Mucosa of gallbladder (tissue), 1 donor: ENCODE measurements around the gene MATN4. TPM values are rescaled to one million over a fixed set of nuclear protein-coding genes. Genes with fewer than 3 reads are reported as not detected.
A peak's percentile ranks its signal among the peaks of the same experiment; 100 is the strongest.
"Not testable (repeated sequence)": the region's sequence is repeated elsewhere in the genome, so short reads cannot be mapped to it uniquely, and the experiment has no call there.

Experiments used
- DNase-seq: peaks from one replicate; pipeline ENCODE4 v3.0.0-alpha.2; 2020; ENCODE audit warnings: low spot score
- total RNA-seq: library from RNA; stranded (reverse); gene quantifications from one replicate; pipeline ENCODE4 v1.2.1, GENCODE V29; 2021
- donor health status: DM: no; HTN: no; CAD: no.

The MATN4 gene, protein sequence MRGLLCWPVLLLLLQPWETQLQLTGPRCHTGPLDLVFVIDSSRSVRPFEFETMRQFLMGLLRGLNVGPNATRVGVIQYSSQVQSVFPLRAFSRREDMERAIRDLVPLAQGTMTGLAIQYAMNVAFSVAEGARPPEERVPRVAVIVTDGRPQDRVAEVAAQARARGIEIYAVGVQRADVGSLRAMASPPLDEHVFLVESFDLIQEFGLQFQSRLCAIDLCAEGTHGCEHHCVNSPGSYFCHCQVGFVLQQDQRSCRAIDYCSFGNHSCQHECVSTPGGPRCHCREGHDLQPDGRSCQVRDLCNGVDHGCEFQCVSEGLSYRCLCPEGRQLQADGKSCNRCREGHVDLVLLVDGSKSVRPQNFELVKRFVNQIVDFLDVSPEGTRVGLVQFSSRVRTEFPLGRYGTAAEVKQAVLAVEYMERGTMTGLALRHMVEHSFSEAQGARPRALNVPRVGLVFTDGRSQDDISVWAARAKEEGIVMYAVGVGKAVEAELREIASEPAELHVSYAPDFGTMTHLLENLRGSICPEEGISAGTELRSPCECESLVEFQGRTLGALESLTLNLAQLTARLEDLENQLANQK
- total RNA-seq = 0.09 TPM

DNA sequence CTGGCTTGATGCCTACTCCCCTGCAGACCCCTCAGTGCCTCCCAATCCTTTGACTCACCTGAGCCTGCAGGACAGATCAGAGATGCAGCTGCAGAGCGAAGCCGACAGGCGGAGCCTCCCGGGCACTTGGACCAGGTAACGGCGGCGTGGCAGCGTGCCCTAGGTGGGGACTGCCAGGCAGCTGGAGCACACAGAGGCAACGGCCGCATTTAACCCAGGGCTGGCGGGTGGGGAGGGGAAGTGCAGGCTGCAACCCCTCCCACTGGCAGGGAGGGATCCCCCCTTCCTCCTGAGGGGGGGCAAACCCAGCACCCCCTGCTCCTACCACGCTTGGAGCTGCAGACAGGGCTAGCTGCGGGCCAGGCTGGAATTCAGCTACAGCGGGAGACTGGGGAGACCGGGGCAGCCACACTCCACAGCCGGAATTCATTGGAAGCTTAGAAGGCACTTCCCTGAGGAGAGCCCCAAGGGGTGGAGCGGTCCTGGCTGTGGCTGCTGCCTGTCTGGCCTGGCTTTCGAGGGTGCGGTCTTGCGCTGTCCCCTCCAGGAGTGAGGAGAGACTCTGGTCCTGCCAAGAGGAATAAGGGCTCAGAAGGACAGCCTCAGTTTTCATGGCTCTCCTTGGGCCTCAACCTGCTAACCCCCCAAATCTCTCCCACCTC lies at the start of gene MATN4:
MATN4 (minus strand) TSS at position 183 of the 662 bp plus-strand sequence. CDS start 2,717 bp downstream, outside the sequence.
- DNase-seq = no peak

DNA sequence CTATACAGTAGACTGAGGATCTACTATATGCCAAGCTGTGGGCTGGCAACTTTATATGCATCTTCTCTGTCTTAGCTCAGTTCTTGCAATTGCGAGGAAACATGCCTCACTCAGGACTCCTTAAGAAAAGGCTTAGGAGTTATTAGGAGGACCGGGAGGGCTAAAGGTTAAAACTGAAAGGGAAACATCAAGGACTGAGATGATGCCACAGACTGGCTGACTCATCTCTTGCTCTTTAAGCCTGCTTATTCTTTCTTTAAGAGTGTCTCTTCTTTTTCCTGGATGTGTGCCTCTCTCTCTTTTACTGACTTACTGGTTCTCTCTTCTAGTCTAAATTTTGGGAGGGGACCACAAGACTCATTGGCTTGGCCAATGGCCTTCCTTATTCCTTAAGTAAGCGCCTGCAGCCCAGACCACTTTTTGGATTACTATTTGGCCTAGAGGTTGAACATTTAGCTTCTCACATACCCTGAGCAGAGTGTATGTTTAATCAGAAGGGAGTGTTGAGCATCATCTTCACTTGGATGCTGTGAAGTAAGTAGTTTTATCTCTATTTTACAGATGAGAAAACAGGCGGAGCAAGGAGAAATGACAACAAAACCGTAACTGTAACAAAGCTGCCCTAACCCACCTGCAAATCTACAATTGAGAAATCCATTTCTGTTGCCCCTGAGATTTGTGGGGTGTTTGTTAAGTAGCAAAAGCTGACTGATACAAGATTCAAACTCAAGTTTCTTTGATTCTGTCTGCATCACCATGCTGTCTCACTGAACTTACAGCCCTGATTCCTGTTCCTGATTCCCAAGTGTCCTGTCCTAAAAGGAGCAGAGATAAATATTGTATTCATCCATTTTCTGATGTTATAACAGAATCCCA lies 47.3 kb upstream of the MATN4 start:
- no peak for DNase-seq

DNA sequence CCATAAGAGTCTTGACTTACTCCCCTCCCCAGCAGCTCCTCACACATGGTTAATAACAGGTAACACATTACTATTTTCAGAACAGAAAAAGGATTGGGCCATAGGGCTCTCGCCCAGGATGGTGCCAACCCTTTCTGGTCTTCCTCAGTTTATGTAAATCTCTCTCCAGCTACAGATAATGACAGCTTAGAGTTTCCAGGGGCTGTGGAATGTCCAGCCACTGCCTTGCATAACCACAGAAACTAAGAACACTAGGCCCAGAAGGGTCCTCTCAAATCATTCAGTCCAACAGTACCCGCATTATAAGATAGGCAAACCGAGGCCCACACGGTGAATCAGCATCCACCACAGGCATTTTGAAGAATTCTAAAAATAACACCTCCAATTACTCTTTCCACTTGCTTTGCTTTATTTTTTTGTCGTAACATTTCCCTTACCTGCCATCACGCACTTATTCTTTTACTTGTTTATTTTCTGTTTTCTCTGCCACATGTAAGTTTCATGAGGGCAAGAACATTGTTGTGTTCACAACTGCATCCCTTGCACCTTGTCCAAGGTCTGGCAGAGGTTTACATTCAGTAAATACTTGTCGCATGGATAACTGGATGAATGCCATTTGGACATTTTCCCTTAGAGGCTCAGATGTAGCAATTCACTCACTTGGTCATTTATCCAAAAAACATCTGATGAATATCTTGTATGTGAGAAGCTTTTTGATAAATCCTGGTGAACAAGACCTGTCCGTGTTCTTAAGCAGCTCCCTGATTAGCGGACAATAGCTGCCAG lies 46.5 kb upstream of the MATN4 start:
- DNase-seq = no peak

DNA sequence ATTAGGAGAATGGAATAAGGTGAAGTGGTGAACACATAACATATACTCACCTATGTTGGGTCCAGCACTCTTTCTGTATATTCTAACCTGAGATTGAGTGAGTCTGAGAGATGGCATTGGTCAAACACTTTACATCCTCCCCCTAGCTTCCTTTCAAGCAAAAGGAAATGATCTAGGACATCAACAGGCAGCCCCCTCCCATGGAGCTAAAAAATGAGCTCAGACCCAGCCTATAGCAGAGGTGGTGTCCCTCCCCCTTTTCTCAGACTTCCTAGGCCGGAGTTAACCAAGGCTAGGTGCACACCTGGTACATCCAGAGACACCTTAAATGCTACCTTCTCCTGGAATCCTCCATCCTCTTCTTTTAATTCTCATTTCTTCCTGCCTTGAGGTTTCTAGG lies 45.6 kb upstream of the MATN4 start:
- no peak for DNase-seq

DNA sequence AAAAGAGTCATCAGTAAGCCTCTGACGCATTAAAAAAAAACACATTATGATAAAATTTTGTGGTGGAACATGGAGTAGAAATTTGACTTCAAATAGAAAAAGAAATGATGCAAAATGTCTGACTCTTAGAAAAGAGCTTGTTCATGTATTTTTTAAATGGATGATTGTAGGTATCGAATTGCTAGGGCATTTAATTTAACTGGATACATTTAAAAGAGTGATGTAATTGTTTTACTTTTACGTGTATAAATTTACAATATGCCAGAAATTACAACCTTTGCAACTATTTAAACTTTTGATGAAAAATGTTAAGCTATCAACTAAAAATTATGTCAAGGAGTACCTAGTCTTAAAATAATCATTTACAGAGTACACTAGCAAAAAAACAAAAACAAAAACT lies 44.6 kb upstream of the MATN4 start:
- DNase-seq = no peak

DNA sequence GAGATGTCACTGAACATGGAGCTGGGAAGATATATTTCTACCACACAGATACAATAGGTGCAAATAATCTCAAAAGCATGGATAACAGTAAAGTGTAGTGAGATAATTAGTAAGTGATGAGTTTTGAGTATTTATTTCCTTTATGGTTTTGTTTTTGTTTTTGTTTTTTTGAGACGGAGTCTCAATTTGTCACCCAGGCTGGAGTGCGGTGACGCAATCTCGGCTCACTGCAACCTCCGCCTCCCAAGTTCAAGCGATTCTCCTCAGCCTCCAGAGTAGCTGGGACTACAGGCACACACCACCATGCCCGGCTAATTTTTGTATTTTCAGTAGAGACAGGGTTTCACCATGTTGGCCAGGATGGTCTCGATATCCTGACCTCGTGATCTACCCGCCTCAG lies 42.7 kb upstream of the MATN4 start:
- DNase-seq = not testable (repeated sequence)

DNA sequence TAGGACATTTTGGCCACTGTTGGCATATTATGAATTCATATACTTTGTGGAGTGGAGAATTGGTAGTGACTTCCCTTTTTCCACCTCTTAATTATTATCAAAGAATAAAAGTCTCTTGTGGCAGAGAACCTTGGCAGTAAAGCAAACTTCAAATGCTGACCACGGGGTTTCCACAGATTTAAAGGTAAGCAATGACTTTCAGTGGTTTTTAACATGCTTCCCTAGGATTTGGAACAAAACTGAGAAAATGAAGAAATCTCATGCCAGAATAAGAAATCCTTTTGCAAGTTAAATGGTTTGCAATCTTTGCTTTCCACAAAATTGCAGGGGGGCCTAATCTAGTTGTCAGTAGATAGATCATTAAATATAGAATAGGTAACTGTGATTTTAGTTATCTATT lies 42.1 kb upstream of the MATN4 start:
- DNase-seq = no peak

DNA sequence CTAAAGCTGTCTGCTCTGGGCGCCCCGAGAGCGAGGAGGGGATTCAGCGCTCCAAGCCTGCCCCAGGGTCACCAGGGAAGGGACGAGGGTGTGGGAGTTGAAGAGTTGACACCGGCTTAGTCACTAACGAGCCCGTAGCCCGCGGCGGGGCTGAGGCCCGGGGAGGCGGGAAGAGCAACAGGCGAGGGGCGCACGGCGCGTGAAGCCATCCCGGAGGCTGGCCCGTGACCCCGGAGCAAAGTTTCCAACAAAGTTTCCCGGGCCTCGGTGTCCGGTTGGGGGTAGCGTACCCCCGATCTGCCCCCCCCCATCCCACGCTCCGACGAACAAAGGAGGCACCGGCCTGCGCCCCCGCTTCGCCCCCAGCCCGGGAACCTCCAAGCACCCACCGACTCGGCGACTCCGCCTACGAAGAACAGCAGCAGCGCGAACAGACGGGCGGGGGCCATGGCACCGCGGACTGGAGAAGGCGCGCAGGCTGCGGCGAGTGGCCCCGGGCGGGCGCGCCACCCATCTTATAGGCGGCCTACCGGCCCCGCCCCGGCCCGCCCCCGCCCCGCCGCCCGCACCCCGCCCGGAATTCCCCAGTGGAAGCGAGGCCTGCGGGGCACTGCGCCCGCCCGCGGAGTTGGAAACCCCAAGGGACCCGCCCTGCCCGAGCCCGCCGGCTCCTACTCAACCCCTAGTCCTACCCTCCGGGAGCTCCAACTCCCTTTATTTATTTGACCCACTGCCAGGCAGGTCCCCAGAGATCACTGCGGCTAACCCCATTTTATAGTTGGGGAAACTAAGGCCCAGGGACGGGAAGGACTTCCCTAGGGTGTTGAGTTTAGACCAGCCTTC lies 40.1 kb upstream of the MATN4 start, which contains the start of gene SDC4:
SDC4 (minus strand) TSS at position 489 of the 843 bp plus-strand sequence; CDS start at position 449, 40 bp downstream.
- DNase-seq = peak; percentile 52

DNA sequence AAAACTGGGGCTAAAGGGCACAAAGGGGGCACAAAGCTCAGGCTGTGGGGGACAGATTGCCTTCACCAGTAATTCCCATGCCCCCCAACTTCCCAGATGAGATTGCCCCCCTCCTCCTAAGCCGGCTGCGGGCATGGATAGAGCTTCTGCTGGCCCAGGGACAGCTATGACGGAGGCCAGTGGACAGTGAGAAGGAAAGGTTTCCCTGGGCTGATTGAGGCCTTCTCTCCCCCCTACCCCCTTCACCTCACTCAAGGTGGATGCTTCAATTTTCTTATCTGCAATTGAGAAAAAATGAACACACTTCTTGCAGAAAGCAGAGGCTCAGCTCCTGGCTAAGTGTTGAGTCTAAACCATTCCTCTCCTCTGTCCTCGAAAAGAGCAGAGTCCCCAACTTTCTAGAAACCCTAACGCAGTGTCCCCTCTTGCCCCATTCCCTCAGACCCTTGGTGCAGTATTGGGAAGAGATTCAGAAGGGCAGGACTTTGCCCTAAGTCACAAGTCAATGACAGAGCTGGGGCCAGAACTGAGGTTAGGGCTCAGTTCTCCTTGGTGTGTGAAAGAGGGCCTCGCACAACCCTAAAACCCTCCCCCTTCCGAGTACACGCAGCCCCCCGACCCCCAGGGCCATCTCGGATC lies 39.3 kb upstream of the MATN4 start:
- no peak for DNase-seq

DNA sequence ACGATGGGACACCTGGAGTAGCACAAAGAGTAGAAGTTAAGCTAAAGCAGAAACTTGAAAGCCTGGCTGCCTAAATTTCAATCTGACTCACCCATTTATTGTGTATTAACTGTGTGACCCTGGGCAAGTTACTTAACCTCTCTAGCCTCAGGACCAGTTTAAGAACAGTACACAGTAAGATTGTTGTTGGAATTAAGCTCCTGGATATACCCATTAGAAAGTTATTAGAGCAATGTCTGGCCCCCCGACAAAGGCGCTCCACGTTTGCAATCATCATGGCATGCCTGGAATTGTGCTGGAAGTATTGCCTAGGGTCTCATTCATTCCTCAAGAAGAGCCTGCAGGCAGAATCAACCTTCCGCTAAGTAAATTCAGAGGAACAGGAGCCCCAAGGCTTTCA lies 38.8 kb upstream of the MATN4 start:
- DNase-seq = no peak

DNA sequence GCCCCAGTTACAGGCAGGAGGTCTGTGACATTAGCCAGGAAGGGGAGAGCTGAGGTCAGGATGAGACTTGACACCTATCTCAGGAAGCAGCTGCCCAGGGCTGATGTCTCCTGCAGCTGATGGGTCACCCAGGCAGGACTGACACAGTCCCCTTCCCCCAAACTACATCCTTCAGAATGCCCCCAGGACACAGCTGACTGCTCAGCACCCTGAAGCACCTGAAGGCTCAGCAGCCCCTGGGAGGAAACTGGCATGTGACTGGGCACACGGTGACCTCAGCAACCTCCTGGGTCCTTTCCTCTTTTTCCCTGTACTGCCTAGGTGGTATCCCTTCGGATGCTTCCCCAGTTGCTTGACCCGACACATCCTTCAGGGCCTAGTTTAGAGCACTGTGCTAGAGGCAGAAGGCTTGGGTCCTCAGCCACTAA lies 38.2 kb upstream of the MATN4 start:
- no peak for DNase-seq

DNA sequence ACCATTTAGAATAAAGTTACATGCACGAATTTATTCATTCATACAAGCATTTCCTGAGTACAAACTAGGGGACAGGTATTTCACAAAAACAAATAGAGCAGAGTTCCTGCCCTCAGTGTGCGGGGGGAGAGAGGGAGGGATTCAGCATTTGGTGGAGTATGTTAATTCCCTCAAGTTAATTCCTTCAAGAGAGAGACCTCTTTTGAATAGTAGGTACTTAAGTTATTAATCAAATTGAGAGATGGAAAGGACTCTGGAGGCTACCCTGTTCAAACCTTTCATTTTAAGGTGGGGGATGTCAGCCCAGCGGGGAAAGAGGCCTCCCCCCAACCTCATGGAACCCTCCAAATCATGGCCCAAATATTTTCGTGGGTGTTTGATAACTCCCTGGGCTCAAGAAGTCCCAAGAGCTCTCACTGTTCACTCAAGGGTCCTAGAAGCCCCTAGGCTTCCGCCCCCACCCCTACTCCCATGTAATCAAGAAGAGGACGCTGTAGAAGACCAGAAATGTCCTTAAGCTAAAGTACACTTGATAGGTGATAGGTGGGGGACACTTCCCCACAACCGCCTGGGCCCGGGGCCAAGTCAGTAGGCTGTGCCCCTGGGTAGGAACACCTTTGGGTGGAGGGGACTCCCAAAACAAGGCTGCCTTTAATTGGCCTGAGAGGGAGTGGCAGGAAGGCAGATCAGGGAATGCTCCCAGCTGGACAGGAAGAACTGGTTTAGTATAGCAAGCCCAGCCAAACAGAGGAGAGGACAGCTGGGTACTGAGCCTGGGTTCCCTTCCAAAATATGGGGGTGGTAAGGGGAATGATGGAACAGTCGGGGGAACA lies 37.2 kb upstream of the MATN4 start:
- DNase-seq = peak; percentile 59

DNA sequence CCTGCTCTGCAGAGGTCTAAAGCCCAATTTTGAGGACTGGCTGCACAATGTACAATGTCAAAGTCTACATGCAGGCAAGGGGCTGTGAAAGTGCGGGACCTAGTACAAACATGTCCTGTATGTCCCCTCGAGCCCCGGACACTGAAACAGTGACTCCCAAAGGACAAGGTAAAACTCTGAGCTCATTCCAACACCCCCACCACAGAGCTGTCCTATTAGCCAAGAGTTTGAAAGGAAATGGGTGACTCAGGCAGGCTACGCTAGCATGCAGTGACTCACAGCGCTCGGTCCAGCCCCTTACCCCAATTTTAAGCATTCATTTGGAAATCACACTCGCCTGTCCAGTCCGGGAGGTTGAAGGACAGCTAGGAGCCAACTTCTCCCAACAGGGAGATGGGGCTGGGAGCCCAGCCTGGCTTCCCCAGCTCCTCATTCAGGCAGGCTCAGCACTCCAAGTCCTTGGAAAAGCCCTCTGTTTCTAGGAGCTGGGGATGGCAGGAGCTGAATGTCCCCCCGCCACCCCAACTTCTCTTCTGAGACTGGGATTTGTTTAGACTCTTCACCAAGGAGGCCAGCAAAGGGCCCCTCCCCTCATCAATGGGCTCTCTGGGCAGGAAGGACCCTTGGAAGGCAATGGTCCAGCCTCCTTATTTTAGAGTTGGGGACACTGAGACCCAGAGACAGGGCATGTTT lies 36.2 kb upstream of the MATN4 start:
- DNase-seq = peak; percentile 48

DNA sequence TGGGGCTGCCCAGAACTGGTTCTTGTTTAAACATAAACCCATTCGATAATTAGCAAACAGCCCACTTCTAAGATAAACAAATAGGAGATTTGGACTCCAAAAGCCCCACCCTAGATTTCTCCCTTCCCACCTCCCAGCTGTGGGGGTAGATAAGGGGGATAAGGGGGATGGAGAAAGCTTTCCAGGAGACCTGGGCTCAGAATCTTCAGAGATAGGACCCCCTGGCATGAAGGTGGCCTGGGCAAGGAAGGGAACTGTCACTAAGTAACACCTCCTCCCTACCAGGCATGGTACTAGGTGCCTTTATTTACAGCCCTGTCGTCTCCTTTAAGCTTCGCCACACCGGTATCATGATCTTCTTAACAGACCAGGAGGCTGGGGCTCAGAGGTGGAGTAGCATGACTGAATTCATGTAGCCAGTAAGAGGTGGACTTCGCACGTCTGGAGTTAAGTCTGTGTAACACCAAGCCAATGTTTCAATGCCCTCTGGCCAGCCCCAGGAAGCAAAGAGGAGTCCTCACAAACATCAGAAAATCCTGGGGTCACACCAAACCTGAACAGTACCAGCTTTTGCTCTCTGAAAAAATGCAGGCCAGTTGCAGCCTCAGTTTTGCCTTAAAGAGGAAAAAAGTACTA lies 35.6 kb upstream of the MATN4 start:
- peak; percentile 74 for DNase-seq

DNA sequence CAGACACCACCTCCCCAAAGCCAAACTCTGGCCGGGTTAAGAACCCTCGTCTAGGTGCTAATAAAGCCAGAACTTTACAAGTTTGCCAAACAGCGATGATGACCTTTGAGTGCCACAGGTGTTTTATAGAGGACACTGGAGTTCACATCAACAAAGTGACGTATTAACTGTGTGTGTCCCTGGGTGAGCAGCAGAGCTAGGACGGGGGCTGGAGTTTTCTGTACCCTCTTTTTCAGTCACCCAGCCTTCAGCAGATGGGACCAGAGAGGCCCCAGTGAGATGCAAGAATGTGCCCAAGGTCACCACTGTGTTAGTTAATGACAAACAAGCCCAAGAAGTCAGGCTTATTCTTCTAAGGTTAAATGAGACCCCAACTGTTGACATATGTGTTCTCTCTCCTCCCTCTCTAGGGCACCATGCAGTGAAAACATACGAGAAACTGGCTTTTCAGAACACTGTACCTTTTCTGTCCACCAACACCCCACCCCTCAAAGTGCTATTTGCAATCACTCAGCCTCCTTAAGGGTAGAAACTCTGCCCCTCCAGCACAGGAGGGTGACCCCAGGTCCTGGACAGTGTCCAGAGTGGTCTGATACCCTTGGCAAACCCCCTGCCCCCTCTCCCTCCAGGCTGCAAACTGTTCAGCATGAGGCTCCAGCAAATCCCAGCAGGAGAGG lies 34.9 kb upstream of the MATN4 start:
- DNase-seq = no peak

DNA sequence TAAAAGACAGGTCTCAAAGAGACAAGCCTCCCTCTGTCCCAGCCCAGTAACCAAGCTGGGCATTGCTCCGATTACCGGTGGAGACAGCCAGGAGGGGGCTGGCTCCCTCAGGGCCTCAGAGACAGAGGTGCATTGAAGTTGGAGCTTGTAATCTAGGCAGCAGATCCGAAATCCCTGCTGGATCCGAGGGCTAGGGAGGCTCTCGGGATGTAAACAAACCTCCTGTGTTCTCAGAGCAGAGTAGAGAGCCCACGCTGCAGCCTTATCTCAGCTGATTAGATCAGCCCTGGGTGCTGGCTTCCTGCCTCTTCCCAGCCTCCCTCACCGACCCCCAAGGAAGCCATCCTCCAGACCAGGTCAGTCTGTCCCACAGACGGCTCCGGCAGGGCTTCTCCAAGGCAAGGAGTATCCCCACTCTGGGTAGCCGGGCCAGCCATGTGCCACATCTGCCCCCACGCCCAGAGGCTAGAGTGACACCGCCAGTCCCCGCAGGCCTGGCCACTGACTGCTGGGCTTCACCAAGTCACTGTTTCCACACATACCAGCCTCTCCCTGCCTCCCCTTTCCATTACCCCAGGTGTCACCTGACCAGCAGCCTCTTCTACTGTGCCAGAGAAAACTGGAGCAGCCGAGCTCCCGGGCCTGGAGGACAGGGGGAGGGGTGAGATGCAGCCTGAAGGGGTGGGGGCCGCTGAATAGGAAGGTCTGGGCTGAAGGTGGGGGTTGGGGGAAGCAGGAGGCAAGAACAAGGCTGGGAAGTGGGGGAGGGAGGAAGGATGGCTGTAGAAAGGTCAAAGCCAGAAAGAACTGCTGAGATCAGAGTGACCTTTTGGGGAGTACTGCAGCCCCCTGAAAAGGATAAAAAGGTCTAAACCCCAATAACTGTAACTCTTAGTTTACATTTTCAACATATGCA lies 34.1 kb upstream of the MATN4 start:
- peak; percentile 88 for DNase-seq
